Measurements from ENCODE around the gene ACOT4. TPM values are rescaled to one million over a fixed set of nuclear protein-coding genes. Genes with fewer than 3 reads are reported as not detected.
"Not testable (repeated sequence)": the region's sequence is repeated elsewhere in the genome, so short reads cannot be mapped to it uniquely, and the experiment has no call there.

ACOT4 gene
- total and polyA plus RNA-seq, 9 donors: 0.28 to 3.9 (median 0.38) TPM

GRCh38 chr14:73569185-73569958 is 22.3 kb upstream of the ACOT4 start, which contains the start of gene ACOT2:
Gene ACOT2, plus strand, starts transcription at chr14:73569213. Its CDS starts 28 bp downstream, at chr14:73569241.
- WGBS, 3 donors: 0% methylated on average over 27 to 83 of the region's 83 CpGs
- H3K4me1 ChIP-seq (ENCODE audit: insufficient read depth); H3K9me3 ChIP-seq; H3K36me3 ChIP-seq; H3K27me3 ChIP-seq; intact Hi-C loops (cut with DNase I): not testable (repeated sequence)
- Histone ChIP-seq H3K27ac (peak within 1 kb of the TSS; percentile 67 to 91), H3K4me3 (peak within 1 kb of the TSS; percentile 82)
- DNase-seq: peak; percentile 73 to 79 (median 78)
- TF ChIP-seq EP300 (IDR thresholded peaks at IDR 0.05) (peak; percentile 11), POLR2A (IDR thresholded peaks at IDR 0.05) (peak; percentile 48), CTCF (IDR thresholded peaks at IDR 0.05) (peak in 1 of 3 donors; percentile 35)

DNA sequence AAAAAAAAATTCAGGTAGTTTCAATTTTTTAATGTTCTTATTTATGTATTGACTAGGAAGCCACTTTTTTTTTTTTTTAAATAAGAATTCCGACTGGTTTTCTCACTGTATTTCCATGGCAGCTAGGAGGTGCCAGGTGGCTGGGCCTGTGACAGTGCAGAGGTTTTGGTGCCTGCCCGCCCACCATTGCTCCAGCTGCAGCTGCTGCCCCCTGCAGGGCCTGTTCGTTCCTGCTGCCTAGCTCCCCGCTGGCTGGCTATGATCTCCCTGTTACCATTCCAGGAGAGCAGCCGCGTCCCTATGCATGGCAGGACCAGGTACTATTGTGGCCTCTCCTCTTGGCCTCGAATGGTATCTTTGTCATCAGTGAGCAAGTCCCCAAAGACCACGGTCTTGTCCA is 20.8 kb upstream of the ACOT4 start:
- H3K9me3 ChIP-seq; H3K36me3 ChIP-seq; H3K4me1 ChIP-seq (ENCODE audit: insufficient read depth); H3K27ac ChIP-seq; intact Hi-C loops (cut with DNase I); H3K4me3 ChIP-seq; H3K27me3 ChIP-seq: not testable (repeated sequence)
- 42 to 70% (median 57%) methylated on average over 8 of the region's 8 CpGs for WGBS, 3 donors
- peak; percentile 45 to 69 (median 54) for DNase-seq
- TF ChIP-seq CTCF (IDR thresholded peaks at IDR 0.05): peak in 1 of 3 donors; percentile 30

- H3K27ac ChIP-seq; H3K4me1 ChIP-seq (ENCODE audit: insufficient read depth); H3K36me3 ChIP-seq; H3K4me3 ChIP-seq; intact Hi-C loops (cut with DNase I); H3K27me3 ChIP-seq; DNase-seq; H3K9me3 ChIP-seq: not testable (repeated sequence)
- 82 to 91% (median 82%) methylated on average over 5 of the region's 5 CpGs for WGBS, 3 donors
Observed at GRCh38 chr14:73573034-73573433, 18.6 kb upstream of the ACOT4 start.

GRCh38 chr14:73573740-73574139 is 17.9 kb upstream of the ACOT4 start:
- 94 to 96% (median 94%) methylated on average over 4 of the region's 4 CpGs for WGBS, 3 donors
- H3K36me3 ChIP-seq; H3K27me3 ChIP-seq; H3K9me3 ChIP-seq; DNase-seq; intact Hi-C loops (cut with DNase I); H3K27ac ChIP-seq; H3K4me1 ChIP-seq (ENCODE audit: insufficient read depth); H3K4me3 ChIP-seq: not testable (repeated sequence)

GRCh38 chr14:73574251-73574650 is 17.4 kb upstream of the ACOT4 start:
- H3K4me3 ChIP-seq; H3K27ac ChIP-seq; H3K9me3 ChIP-seq; H3K36me3 ChIP-seq; H3K27me3 ChIP-seq; DNase-seq; H3K4me1 ChIP-seq (ENCODE audit: insufficient read depth); intact Hi-C loops (cut with DNase I): not testable (repeated sequence)
- WGBS, 3 donors: 90 to 98% (median 96%) methylated on average over 7 of the region's 7 CpGs

GRCh38 chr14:73576391-73576790 is 15.3 kb upstream of the ACOT4 start:
- intact Hi-C loops (cut with DNase I): no loop called here
- H3K9me3 ChIP-seq: no peaks in the 10 kb centered on the region
- no peaks in the 10 kb centered on the region for H3K4me1 ChIP-seq (ENCODE audit: insufficient read depth)
- WGBS, 3 donors: 80 to 90% (median 83%) methylated on average over 3 of the region's 3 CpGs
- no peak overlapping the region for H3K4me3 ChIP-seq
- TF ChIP-seq POLR2A (IDR thresholded peaks at IDR 0.05) (no peak), EP300 (IDR thresholded peaks at IDR 0.05) (no peak), CTCF (IDR thresholded peaks at IDR 0.05) (no peak)
- no peak overlapping the region for H3K27ac ChIP-seq
- no peaks in the 10 kb centered on the region for H3K36me3 ChIP-seq
- H3K27me3 ChIP-seq: no peaks in the 10 kb centered on the region
- no peak for DNase-seq

GRCh38 chr14:73577214-73577613 is 14.5 kb upstream of the ACOT4 start:
- H3K9me3 ChIP-seq; H3K4me1 ChIP-seq (ENCODE audit: insufficient read depth); DNase-seq; H3K4me3 ChIP-seq; H3K36me3 ChIP-seq; intact Hi-C loops (cut with DNase I); H3K27ac ChIP-seq; H3K27me3 ChIP-seq: not testable (repeated sequence)
- 100% methylated on average over 1 to 2 of the region's 2 CpGs for WGBS, 3 donors

DNA sequence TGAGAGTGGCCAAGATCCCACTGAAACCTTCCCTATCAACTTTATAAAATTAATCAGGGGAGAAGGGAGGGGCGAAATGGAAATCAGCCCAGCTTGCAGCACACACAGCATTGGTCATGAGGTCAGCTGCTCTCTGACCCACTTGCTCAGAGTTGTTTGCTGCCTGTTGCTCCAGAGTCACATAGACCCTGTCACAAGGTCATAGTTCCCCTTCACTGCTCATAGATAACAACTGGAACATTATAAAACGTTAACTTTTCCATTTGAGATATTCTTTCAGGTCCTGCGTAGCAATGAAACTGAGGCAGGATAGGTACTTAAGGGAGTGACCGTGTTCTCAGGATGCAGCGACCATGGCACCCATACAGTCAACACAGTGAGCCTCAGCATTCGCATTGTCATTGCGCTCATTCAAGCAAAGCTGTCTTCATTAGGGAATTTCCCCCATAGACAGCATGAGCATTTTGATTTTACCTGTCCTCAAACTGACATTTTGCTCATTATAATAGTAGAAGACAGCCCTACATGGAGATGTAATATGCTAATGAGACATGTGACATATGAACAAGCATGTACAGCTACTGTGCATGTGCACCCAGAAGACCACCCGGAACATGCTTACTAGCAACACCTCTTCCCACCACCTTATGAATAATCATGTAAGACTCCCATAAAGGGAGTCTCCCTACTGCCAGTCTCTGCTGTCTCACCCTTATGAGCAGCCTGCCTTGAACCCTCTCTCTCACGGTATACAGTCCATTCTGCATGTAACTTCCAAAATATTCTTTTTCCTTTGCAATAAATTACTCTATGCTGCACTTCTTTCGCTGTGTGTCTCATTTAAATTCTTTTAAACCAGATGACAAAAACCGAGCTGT is 9.3 kb upstream of the ACOT4 start:
- H3K36me3 ChIP-seq; H3K27me3 ChIP-seq; H3K9me3 ChIP-seq; DNase-seq; intact Hi-C loops (cut with DNase I); H3K4me3 ChIP-seq; H3K27ac ChIP-seq; H3K4me1 ChIP-seq (ENCODE audit: insufficient read depth): not testable (repeated sequence)
- WGBS, 3 donors: 90% methylated on average over 10 to 11 of the region's 11 CpGs

All from ovary (tissue), 9 donors.